Ovary (tissue), 3 donors: Measurements from ENCODE around the gene PPP2R5A.

ENCODE experiments used
- EP300 ChIP-seq: sonication (generic); formaldehyde crosslinking; IDR thresholded peaks from one replicate; pipeline ENCODE4 v1.6.1; 2017; ENCODE audit warnings: antibody characterized with exemption
- POLR2A ChIP-seq: fragments of 450-650 bp; IDR thresholded peaks from one replicate; pipeline ENCODE4 v1.6.1; 2017; ENCODE audit warnings: antibody characterized with exemption, mild to moderate bottlenecking, moderate library complexity
- TF ChIP-seq, protein P1 (sequence below), 3 donors: fragments of 450-650 bp in 2 of 3; fragments of 200-600 bp in 1 of 3; IDR thresholded peaks; one replicate each; pipeline versions ENCODE4 v1.5.1 to v1.8.0; 2016 to 2022; ENCODE audit warnings: antibody characterized with exemption in 3 of 3, mild to moderate bottlenecking in 1 of 3
- donor health status: DM: no; HTN: no; CAD: no.

DNA sequence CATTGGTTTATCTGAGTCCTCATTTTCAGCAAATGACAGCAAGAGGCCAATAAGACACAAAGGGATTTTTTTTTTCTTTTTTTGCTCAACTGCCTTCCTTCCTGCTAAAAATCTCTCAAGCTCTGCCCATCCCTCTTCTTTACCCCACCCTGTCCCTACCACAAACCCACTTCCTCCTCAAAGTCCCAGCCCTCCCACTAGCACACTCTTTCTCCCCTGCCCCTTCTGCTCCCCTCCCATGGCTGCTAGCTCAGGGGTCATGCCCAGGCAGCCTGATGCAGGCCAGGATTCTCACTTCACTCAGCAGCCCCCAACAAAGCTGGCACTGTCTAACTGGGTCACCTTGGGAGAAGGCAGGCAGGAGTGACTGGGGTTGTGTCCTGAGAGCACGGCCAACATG lies 28.8 kb upstream of the PPP2R5A start:
- no peak for TF ChIP-seq EP300
- TF ChIP-seq, protein P1, sequence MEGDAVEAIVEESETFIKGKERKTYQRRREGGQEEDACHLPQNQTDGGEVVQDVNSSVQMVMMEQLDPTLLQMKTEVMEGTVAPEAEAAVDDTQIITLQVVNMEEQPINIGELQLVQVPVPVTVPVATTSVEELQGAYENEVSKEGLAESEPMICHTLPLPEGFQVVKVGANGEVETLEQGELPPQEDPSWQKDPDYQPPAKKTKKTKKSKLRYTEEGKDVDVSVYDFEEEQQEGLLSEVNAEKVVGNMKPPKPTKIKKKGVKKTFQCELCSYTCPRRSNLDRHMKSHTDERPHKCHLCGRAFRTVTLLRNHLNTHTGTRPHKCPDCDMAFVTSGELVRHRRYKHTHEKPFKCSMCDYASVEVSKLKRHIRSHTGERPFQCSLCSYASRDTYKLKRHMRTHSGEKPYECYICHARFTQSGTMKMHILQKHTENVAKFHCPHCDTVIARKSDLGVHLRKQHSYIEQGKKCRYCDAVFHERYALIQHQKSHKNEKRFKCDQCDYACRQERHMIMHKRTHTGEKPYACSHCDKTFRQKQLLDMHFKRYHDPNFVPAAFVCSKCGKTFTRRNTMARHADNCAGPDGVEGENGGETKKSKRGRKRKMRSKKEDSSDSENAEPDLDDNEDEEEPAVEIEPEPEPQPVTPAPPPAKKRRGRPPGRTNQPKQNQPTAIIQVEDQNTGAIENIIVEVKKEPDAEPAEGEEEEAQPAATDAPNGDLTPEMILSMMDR (IDR thresholded peaks at IDR 0.05): no peak
- TF ChIP-seq POLR2A: no peak
